C4-2B (cell line): ENCODE measurements around the gene ANGPTL2.

Experiments used
- H3K27ac ChIP-seq: fragments of 450-650 bp; 2 replicates; pipeline ENCODE4 v1.5.1; 2017
- CTCF ChIP-seq: fragments of 450-650 bp; conservative IDR thresholded peaks from 2 replicates; pipeline ENCODE4 v1.5.1; 2017; ENCODE audit warnings: mild to moderate bottlenecking
- ZFX ChIP-seq: fragments of 450-650 bp; IDR thresholded peaks from 2 replicates; pipeline ENCODE4 v1.6.1; 2017

The ANGPTL2 gene

GRCh38 chr9:127083138-127083980 lies 39.1 kb downstream of the ANGPTL2 start:
- no peak for TF ChIP-seq CTCF
- no peak for TF ChIP-seq ZFX
- no peak overlapping the region for H3K27ac ChIP-seq

GRCh38 chr9:127081250-127082185 lies 40.9 kb downstream of the ANGPTL2 start:
- TF ChIP-seq CTCF = no peak
- TF ChIP-seq ZFX = no peak
- no peak overlapping the region for H3K27ac ChIP-seq

GRCh38 chr9:127079446-127080140 lies 42.8 kb downstream of the ANGPTL2 start:
- TF ChIP-seq ZFX (no peak), CTCF (no peak)
- no peak overlapping the region for H3K27ac ChIP-seq

- TF ChIP-seq CTCF (no peak), ZFX (no peak)
- no peak overlapping the region for H3K27ac ChIP-seq
These were observed 43.4 kb downstream of the ANGPTL2 start for GRCh38 chr9:127078988-127079387.

GRCh38 chr9:127078336-127078735 lies 44.1 kb downstream of the ANGPTL2 start:
- no peak for TF ChIP-seq CTCF
- TF ChIP-seq ZFX = no peak
- no peak overlapping the region for H3K27ac ChIP-seq

- no peak overlapping the region for H3K27ac ChIP-seq
- no peak for TF ChIP-seq CTCF
These were observed 44.8 kb downstream of the ANGPTL2 start for GRCh38 chr9:127077644-127077946.
